C4-2B (cell line): ENCODE results near the gene UNG.

ENCODE experiments used
- ZFX ChIP-seq: fragments of 450-650 bp; IDR thresholded peaks from 2 replicates; pipeline ENCODE4 v1.6.1; 2017
- TF ChIP-seq, protein P1 (sequence below): fragments of 450-650 bp; conservative IDR thresholded peaks from 2 replicates; pipeline ENCODE4 v1.5.1; 2017; ENCODE audit warnings: mild to moderate bottlenecking

GRCh38 chr12:109088818-109089217 lies 8.6 kb upstream of the UNG start:
- TF ChIP-seq, protein P1, sequence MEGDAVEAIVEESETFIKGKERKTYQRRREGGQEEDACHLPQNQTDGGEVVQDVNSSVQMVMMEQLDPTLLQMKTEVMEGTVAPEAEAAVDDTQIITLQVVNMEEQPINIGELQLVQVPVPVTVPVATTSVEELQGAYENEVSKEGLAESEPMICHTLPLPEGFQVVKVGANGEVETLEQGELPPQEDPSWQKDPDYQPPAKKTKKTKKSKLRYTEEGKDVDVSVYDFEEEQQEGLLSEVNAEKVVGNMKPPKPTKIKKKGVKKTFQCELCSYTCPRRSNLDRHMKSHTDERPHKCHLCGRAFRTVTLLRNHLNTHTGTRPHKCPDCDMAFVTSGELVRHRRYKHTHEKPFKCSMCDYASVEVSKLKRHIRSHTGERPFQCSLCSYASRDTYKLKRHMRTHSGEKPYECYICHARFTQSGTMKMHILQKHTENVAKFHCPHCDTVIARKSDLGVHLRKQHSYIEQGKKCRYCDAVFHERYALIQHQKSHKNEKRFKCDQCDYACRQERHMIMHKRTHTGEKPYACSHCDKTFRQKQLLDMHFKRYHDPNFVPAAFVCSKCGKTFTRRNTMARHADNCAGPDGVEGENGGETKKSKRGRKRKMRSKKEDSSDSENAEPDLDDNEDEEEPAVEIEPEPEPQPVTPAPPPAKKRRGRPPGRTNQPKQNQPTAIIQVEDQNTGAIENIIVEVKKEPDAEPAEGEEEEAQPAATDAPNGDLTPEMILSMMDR = no peak
- TF ChIP-seq ZFX = no peak
